NCI-H2029 (cell line): ENCODE data around the gene NFS1.
A peak's percentile ranks its signal among the peaks of the same experiment; 100 is the strongest.

Experiments used
- DNase-seq: peaks from one replicate; lab custom pipeline; 2025; lab: John Stamatoyannopoulos, UW

NFS1 gene

DNA sequence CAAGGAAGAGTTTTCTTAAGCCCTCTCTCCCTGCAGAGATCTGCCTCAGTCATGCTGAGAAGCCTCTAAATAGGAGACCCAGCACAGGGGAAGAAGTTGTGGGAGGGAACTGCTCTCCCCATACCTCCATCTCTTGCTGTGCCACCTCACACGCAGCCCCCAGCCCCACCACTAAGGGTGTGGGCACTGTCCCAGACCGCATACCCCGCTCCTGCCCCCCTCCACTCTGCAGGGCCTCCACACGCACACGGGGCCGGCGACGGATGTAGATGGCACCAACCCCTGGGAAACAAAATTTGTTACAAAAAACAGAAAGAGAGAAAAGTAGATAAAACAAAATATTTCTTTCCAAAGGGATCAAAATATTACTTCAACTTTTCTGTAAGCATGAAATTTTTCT is 24.2 kb downstream of the NFS1 start:
- no peak for DNase-seq

DNA sequence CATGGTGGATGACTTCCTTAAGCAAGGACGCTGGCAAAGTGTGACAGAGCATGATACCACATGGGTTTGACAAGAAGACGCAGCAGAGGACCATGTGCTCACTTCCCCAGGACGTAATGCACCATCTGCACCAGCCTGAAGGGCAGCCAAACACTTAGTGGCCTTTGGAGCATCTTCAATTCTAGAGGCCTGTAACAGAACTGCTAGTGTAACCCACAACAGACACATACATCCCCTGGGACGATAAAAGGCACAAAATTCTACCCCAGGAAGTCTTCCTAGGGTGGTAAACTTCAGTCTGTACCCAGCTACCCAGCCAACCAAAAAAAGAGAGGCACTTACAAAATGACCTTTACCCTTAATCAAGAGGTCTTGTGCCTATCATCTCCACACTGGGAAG is 25.3 kb downstream of the NFS1 start:
- no peak for DNase-seq

DNA sequence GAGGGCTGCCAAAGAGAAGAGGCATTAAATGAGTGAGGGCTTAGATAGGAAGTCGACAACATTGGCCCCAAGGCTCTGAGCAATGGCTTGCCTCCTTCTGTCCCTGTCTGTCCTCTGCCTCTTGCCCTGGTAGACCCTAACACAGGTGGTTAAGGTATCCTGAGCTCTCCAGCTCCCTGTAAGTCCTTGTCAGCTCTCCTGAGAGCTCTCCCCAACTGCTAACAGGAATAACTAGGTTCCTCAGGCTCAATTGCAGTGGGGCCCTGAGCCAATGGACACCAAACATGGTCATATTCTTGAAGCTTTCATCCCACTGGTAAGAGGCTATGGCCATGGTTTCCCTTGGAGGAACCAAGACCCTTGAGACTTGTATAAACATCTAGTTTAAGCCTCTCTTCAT is 29.5 kb downstream of the NFS1 start:
- no peak for DNase-seq

DNA sequence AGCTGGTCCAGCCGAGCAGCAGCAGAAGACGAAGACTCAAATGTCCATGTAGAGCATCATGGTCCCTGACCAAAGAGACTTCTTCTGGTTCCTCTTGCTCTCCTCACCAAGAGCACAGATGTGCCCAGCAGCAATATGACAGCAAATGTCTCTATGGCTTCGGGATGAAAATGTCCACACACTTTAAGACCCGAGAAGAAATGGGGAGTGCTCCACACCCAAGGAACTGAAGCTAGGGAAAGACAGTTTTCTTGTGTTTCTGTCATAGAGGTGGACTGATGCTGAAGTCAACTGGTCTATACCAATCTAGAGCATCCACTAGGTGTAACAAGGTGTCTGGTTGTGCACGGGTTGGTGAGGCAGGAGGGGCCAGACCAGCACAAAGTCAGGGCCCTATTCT is 29.9 kb downstream of the NFS1 start:
- no peak for DNase-seq

DNA sequence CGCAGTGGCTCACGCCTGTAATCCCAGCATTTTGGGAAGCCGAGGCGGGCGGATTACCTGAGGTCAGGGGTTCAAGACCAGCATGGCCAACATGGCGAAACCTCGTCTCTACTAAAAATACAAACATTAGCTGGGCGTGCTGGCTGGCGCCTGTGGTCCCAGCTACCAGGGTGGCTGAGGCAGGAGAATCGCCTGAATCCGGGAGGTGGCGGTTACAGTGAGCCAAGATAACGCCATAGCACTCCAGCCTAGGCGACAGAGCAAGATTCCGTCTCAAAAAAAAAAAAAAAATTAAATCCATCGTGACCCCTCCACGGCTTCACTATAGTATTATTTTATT is 33.2 kb downstream of the NFS1 start:
- no peak for DNase-seq

DNA sequence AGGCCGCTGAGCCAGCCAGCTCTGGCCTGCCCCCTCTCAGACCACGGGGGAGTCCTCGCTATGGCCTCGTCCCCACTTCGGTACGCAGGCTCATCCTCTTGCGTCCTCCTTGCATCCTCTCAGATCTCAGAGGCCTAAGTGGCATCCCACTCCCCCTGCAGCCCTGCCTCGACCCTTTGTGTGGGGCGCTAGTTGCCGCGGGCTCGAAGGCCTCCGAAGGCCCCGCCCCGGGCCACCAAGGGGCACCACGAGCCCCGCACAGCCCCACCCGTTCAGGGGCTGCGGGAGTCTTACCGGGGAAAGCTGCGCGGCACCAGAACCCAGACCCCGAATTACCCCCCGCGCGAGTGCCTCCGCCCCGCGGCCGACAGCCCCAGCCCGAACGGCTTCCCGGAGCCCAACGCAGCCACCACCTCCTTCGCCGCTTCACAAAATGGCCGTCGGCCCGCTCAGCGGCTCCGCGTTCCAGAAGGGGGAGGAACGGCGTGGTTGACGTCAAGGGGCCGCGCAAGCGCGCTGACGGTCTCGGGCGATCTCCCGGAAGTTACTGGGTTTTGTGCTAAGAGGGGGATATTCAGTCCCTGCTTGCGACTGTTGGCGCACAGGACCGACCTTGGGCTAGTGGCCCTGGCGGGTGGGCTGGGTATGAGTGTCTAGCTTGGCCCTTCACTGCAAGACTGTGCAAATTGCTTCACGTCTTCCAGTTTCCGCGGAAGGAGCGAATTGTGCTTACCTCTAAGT is 34.5 kb downstream of the NFS1 start, which contains the start of the genes CPNE1 and RBM12:
Gene CPNE1 (minus strand): TSS at position 435 of the 741 bp plus-strand sequence. CDS start 31,977 bp downstream, outside the sequence.
Gene RBM12 (minus strand): TSS at position 435 of the 741 bp plus-strand sequence. CDS start 9,578 bp downstream, outside the sequence.
- DNase-seq = peak; percentile 87

DNA sequence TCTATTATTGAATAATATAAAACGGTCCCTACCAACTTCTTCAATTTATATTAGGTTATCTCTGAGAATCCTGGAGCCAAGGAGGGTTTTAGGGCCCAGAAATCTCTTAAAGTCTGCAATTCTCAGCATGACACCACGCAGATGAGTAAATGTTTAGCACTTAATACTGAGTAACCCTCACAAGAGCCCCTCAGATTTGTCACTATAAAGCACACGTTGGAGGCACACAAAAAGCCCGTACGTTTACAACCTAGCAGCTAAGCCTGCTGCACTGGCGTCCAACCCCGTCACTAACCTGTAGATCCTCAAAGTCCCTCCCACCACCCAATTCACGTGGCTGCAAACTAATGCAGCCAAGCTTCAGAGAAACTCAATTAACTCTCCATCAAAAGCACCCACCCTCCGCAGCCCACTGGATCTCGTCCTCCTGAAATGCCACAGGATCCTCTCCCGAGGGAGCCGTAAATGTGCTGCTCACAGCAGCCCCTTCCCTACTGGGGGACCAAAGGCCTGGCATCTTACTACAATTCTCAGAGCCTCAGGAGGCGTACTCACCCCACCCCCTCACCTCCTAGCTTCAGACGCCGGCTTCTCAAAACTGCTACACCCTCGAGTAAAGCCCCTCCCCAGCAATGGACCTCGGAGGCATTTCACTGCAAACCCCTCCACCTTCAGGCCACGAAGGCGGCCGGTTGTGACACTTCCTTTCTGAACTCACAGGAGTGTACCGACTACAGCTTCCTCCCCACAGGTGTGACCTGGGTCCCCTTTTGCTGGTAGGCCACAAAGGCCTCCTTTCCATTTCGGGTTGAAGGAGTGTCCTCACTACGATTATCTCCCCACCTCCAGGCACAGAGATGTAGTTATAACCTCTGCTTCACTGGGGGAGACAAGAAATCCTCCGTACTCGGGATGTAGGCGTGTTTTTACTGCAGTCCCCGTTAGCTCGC is 35.4 kb downstream of the NFS1 start:
- peak; percentile 45 for DNase-seq

DNA sequence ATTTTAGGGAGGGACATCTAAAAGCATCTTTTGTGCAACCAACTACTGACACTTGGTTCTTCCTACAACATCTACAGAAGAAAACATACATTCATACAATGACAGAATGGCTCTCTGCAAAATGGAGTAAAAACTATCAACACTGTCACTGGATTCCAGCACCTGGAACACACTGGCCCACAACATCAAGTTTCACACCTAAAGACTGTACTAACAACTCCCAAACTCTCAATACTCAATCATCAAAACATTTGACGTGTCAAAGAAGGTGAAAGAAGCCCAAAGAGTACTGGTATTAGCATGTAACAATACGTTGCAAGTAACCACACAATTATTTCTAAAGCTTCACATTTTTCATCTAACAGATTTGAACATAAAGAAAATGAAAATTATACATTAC is 36.6 kb downstream of the NFS1 start:
- no peak for DNase-seq

DNA sequence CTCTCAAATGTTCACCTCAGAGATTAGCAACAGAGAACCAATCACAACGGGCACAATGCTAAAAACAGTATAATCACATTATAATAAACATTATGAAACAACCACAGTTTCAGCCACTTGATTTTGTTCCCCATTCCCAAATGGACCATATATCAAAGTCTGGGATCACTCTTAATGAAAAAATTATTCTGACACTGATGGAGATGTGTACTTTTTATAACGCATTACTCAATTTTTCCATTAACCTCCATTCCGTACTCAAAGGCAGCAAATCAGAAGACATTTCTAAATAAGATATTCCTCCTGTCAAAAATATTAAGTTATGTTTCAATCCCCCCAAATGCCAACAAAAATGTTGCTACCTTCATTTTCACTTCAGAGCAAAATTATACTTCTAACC is 37.2 kb downstream of the NFS1 start:
- no peak for DNase-seq

DNA sequence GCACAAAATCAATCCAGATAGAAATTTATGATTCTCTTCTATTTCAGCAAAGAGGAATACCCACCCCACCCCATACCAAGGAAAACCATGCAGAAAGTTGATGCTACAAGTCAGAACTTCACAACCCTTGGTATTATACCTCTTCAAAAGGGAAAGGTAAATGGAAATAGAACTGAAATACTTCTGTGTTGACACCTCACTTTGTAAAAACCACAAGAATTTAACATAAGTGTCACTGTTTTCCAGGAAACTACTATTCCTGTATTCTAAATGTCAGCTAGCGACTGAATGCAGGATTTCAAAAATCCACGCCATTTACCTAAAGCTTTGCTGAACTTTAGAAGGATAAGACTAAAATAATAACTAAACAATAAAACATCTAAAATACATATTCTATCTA is 38.1 kb downstream of the NFS1 start:
- no peak for DNase-seq

DNA sequence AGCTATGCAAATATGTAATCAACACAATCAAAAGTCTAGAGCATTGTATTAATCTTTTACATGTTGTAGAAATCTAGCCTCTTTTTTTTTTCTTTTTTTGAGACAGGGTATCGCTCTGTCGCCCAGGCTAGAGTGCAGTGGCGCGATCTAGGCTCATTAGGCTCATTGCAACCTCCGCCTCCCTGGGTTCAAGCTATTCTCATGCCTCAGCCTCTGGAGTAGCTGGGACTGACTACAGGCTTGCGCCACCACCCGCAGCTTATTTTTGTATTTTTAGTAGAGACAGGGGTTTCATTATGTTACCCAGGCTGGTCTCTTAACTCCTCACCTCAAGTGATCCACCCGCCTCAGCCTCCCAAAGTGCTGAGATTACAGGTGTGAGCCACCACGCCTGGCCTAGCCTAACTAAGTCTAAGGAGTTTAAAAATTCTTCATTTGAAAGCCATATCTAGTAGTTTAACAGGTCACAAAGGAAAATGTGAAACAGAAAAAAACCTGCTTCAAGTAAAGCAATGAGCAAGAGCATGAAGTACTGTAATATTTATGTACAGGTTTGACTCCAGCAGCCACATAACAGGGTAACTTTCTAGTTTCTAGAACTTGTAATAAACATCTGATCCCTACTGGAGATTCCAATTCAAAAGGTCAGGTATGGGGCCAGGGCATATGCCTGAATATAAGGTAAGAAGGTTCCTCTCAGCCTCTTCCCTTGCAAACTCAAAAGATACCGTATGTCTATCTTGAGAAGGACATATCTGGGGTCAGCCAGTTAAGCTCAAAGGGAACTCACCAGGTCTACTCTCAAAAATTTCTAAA is 38.8 kb downstream of the NFS1 start:
- no peak for DNase-seq

DNA sequence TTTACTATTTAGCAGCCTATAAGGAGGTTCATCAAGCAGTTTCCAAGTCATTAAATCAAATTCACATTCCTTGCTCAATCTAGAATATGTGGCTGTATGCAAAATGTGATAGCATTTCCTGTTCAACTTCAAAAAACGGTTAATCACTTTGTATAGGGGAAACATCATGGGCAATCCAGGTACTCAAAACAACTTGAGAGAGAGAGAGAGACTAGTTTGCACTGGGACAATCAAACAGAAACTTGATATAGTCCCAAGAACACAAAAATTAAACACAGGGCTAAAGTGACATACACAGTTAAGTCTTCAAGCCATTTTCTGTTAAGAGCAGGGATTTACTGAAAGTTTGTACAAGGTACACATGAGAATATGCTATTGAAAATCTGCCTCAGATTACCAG is 41.9 kb downstream of the NFS1 start:
- DNase-seq = no peak

DNA sequence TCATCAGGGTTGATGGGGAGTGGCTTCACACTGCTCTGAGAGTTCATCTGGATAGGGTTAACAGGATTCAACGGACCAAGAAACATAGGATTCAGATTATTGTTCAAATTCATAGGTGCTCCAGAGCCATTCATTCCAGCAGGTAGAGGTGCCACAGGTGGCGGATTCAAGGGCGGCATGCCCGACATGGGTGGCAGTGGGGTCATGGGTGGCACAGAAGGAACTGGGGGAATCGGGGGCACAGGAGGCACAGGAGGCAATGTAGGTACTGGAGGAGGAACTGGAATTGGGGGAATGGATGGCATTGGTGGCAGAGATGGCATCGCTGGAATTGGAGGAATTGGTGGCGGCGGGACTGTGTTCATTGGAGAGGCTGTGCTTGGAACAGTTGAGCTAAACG is 44.7 kb downstream of the NFS1 start:
- no peak for DNase-seq

DNA sequence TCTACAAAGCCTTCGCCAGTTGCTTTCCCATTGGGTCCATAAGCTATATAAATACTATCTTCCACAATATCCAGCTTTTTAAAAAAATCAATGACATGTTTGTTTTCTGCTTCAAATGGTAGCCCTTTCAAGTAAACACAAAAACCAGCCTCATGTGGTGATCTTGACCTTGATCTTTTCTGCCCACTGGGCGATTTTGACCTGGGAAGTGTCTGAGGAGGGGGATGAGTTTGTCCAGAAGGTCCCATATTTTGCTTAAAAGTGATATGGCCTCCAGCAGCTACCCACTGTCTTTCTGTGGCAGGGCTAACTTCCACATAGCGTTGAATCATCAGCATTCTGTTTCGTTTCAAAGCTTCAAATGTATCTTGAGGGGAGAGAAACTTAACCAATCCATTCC is 45.3 kb downstream of the NFS1 start:
- DNase-seq = no peak

DNA sequence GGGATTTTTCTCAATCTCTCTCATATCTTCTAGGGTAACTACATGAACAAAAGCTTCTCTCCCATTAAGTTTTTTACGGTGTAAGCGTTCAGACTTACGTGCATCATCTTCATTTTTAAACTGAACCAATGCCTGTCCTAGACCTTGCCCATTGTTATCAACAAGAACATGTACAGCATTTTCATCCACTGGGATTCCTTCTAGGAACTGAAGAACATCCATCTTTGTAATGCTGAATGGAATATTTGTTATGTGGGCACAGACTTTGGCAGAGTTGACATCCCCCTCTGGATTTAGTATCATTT is 45.8 kb downstream of the NFS1 start:
- DNase-seq = no peak

DNA sequence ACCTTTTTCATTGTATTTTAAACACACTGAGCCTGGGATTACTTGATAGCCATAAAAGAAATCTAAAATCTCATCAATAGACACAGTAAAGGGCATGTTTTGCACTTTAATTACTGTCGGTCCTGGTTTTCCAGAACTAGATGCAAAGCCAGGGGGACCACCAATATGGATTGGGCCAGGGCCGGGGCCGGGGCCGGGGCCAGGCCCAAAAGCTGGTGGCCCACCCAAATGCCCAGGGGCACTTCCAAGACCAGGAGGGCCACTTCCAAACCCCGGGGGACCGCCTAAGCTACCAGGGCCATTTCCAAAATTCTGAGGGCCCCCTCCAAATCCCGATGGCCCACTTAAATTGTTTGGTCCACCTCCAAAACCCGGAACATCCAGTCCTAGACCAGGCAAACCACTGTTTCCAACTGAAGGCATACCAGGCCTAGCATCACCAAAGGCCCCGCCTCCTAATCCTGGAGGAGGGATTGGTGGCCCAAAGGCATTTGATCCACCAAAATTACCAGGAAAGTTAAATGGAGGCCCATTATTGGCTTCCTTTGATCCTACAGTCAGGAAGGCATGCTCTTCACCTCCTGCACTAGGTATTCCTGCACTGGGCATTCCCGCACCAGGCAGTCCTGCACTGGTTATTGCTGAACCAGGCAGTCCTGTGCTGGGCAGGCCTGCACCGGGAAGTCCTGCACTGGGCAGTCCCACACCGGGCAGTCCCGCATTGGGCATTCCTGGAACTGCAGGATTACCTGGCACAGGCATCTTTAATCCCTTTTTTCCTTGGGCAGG is 46.3 kb downstream of the NFS1 start:
- DNase-seq = no peak

DNA sequence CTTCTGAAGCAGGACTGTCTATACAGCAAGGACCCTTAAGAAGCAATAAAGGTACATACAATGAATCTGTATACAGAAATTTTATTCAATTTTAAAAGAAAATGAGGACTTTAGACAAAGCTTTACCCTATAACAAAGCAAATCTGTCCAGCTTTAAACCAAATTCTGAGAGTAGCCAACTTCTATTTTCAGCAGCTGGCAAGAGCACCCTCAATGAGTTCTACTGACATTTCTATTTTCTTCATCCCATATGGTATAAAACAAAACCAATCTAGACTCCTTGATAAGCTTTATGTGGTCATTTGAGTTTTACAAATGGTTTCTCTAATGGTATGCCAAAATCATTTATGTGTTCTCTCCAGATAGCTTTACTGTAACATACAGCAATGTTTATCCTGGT is 47.2 kb downstream of the NFS1 start:
- no peak for DNase-seq

DNA sequence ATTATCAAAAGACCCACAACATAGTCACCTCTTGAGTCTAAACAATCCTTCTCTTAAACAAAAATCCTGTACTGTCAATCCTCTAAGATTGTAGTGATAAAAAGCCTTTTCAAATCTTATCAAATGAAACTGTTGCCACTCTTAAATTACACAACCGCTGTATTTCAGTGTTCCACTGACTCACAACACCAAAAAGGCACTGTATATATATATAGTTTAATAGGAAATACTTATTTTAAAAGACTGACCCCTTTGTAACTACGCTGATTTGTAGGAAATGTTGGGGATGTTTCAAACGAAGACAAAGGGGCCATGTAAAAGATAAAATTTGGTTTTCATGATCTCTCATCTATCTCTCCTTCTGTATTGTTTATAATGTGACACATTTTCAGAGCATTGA is 48.5 kb downstream of the NFS1 start:
- DNase-seq = no peak

DNA sequence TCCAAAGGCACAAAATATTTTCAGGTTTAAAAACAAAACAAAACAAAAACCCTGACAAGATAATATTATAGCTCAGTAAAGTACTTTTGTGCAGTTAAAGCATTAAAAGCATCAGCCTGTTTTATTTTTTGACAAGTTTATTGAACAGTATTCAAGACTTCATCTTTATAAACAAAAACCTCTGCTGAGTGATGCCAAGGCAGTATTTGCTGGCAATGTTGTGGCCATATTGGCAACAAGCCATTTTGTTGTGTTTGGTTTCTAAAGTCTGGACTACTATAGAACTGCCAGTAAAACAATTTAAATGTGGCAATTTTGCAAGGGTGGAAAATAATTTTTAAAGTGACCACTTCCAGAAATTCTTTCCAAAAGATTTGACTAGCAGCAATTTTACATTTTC is 50.3 kb downstream of the NFS1 start:
- DNase-seq = peak; percentile 16

DNA sequence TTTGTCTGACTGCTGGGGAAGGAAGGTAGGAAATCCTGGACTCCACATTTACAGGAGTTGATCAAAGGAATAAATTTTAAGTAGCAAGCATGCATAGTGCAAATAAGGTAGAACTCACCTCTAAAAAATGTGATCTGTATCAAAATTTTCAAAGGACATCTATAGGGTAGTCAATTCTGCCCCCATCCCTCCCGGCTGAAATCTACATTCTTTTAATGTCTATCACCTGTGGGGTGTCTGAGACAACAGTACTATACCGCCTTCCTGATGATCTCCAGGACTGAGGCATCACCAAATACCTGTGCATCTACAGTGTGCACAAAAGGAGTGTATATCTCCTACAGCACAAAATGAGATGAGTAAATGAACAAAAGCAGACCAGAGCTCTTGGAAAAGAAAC is 54.3 kb downstream of the NFS1 start:
- DNase-seq = no peak

DNA sequence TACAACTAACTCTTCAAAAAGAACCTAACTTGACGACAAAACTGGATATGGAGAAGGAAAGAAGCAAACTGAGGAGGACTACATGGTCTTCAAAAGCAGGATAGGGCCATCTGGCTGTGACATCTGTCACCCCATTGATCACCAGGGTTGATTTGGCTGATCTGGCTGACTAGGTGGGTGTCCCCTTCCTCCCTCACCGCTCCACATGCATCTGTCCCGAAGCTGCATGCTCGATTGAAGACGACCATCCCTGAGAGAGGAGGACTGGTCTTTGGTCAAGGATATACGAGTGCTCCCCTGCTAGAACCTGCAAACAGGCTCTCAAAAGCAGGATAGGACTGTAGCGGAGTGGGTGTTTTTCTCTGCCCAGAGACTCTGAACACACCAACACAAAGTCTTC is 56.1 kb downstream of the NFS1 start:
- no peak for DNase-seq

DNA sequence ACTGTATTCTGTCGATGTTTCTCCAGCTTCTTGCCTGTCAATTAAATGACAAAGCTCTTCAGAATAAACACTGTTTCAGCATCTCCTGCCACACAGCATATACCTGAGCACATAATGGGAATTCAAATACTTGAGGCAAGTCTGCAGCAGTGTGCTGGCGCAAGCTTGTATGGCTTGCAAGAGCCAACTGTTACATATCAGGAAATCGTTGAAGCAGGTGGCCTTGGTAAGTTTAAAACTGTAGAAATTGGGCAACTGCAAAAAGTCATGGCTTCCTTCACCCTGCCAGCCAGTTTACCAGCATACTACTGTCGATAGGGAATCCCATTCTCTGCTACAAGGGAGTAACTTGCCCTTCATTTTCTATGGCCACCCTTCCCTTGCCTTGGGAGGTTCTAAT is 57.4 kb downstream of the NFS1 start:
- DNase-seq = no peak
